ENCODE measurements around the gene VAV3. TPM values are rescaled to one million over a fixed set of nuclear protein-coding genes. Genes with fewer than 3 reads are reported as not detected.

VAV3 gene
- total RNA-seq, 1 donor from 2014 or later, result 2.6 TPM

GRCh38 chr1:107954719-107955415 lies 10.1 kb downstream of the VAV3 start:
- H3K9me3 Mint-ChIP-seq (ENCODE audit: unreplicated experiment), result peaks cover 2% of the 10 kb centered on the region
- H3K27ac Mint-ChIP-seq (ENCODE audit: unreplicated experiment), result no peak overlapping the region
- Histone ChIP-seq H2AFZ (ENCODE audit: low read depth, low read length) (no peak overlapping the region), H3K27ac (ENCODE audit: low read depth, low read length) (no peak overlapping the region), H3K27me3 (ENCODE audit: insufficient read depth, low read length) (no peaks in the 10 kb centered on the region), H3K9me3 (ENCODE audit: insufficient read depth, low read depth, low read length) (no peaks in the 10 kb centered on the region), H3K4me3 (ENCODE audit: insufficient read depth, low read depth, low read length) (no peak overlapping the region), H3K36me3 (ENCODE audit: insufficient read depth, low read length) (no peaks in the 10 kb centered on the region), H3K79me2 (ENCODE audit: insufficient read depth, low read length) (no peaks in the 10 kb centered on the region), H4K20me1 (ENCODE audit: insufficient read depth, low read length) (no peaks in the 10 kb centered on the region), H3K9ac (ENCODE audit: low read length) (no peak overlapping the region), H3K4me1 (ENCODE audit: insufficient read depth, low read length) (no peaks in the 10 kb centered on the region), H3K4me2 (ENCODE audit: low read length) (no peak overlapping the region)
- TF ChIP-seq CTCF (IDR thresholded peaks at IDR 0.05; ENCODE audit: insufficient read depth, low read depth, low read length), result no peak
- no peak for TF ChIP-seq EZH2 (IDR thresholded peaks at IDR 0.05; ENCODE audit: insufficient read depth, low read length)
- DNase-seq (ENCODE audit: low read depth), result no peak
- peaks cover 9% of the 10 kb centered on the region for H3K4me1 Mint-ChIP-seq (ENCODE audit: low read depth, unreplicated experiment)
- no peaks in the 10 kb centered on the region for H3K36me3 Mint-ChIP-seq (ENCODE audit: low read depth, unreplicated experiment)
- no peak overlapping the region for H3K4me3 Mint-ChIP-seq (ENCODE audit: unreplicated experiment)
- H3K27me3 Mint-ChIP-seq (ENCODE audit: low read depth, unreplicated experiment), result peaks cover 4% of the 10 kb centered on the region
- no peak for FAIRE-seq

GRCh38 chr1:107954126-107954525 lies 10.9 kb downstream of the VAV3 start:
- H3K4me1 Mint-ChIP-seq (ENCODE audit: low read depth, unreplicated experiment), result peaks cover 9% of the 10 kb centered on the region
- H3K9me3 Mint-ChIP-seq (ENCODE audit: unreplicated experiment), result no peaks in the 10 kb centered on the region
- Histone ChIP-seq H3K27ac (ENCODE audit: low read depth, low read length) (no peak overlapping the region), H2AFZ (ENCODE audit: low read depth, low read length) (no peak overlapping the region), H3K4me1 (ENCODE audit: insufficient read depth, low read length) (no peaks in the 10 kb centered on the region), H3K27me3 (ENCODE audit: insufficient read depth, low read length) (no peaks in the 10 kb centered on the region), H3K79me2 (ENCODE audit: insufficient read depth, low read length) (no peaks in the 10 kb centered on the region), H3K4me3 (ENCODE audit: insufficient read depth, low read depth, low read length) (no peak overlapping the region), H3K4me2 (ENCODE audit: low read length) (no peak overlapping the region), H3K36me3 (ENCODE audit: insufficient read depth, low read length) (no peaks in the 10 kb centered on the region), H3K9me3 (ENCODE audit: insufficient read depth, low read depth, low read length) (no peaks in the 10 kb centered on the region), H3K9ac (ENCODE audit: low read length) (no peak overlapping the region), H4K20me1 (ENCODE audit: insufficient read depth, low read length) (no peaks in the 10 kb centered on the region)
- no peaks in the 10 kb centered on the region for H3K36me3 Mint-ChIP-seq (ENCODE audit: low read depth, unreplicated experiment)
- no peak overlapping the region for H3K27ac Mint-ChIP-seq (ENCODE audit: unreplicated experiment)
- no peak for TF ChIP-seq EZH2 (IDR thresholded peaks at IDR 0.05; ENCODE audit: insufficient read depth, low read length)
- no peak for TF ChIP-seq CTCF (IDR thresholded peaks at IDR 0.05; ENCODE audit: insufficient read depth, low read depth, low read length)
- DNase-seq (ENCODE audit: low read depth) (no peak), FAIRE-seq (no peak)
- H3K4me3 Mint-ChIP-seq (ENCODE audit: unreplicated experiment), result no peak overlapping the region
- peaks cover 2% of the 10 kb centered on the region for H3K27me3 Mint-ChIP-seq (ENCODE audit: low read depth, unreplicated experiment)

- no peaks in the 10 kb centered on the region for H4K20me1 ChIP-seq (ENCODE audit: insufficient read depth, low read length)
- H3K36me3 Mint-ChIP-seq (ENCODE audit: low read depth, unreplicated experiment), result no peaks in the 10 kb centered on the region
- no peak overlapping the region for H3K27ac ChIP-seq (ENCODE audit: low read depth, low read length)
- peaks cover 9% of the 10 kb centered on the region for H3K4me1 Mint-ChIP-seq (ENCODE audit: low read depth, unreplicated experiment)
- no peaks in the 10 kb centered on the region for H3K36me3 ChIP-seq (ENCODE audit: insufficient read depth, low read length)
- no peak overlapping the region for H3K9ac ChIP-seq (ENCODE audit: low read length)
- H3K4me3 Mint-ChIP-seq (ENCODE audit: unreplicated experiment), result no peak overlapping the region
- DNase-seq (ENCODE audit: low read depth), result no peak
- no peaks in the 10 kb centered on the region for H3K4me1 ChIP-seq (ENCODE audit: insufficient read depth, low read length)
- no peaks in the 10 kb centered on the region for H3K27me3 ChIP-seq (ENCODE audit: insufficient read depth, low read length)
- H3K27ac Mint-ChIP-seq (ENCODE audit: unreplicated experiment), result no peak overlapping the region
- H3K9me3 ChIP-seq (ENCODE audit: insufficient read depth, low read depth, low read length), result no peaks in the 10 kb centered on the region
- H3K4me3 ChIP-seq (ENCODE audit: insufficient read depth, low read depth, low read length), result no peak overlapping the region
- no peaks in the 10 kb centered on the region for H3K79me2 ChIP-seq (ENCODE audit: insufficient read depth, low read length)
- H2AFZ ChIP-seq (ENCODE audit: low read depth, low read length), result no peak overlapping the region
- TF ChIP-seq CTCF (IDR thresholded peaks at IDR 0.05; ENCODE audit: insufficient read depth, low read depth, low read length) (no peak), EZH2 (IDR thresholded peaks at IDR 0.05; ENCODE audit: insufficient read depth, low read length) (no peak)
- H3K9me3 Mint-ChIP-seq (ENCODE audit: unreplicated experiment), result no peaks in the 10 kb centered on the region
- H3K4me2 ChIP-seq (ENCODE audit: low read length), result no peak overlapping the region
- FAIRE-seq, result no peak
- peaks cover 2% of the 10 kb centered on the region for H3K27me3 Mint-ChIP-seq (ENCODE audit: low read depth, unreplicated experiment)
Measured at GRCh38 chr1:107953556-107953955, 11.4 kb downstream of the VAV3 start.

Data from astrocyte (in vitro differentiated cells and primary cell).